Cerebellar cortex (tissue), 1 donor: Measurements from ENCODE around the gene SUV39H2.
"Not testable (repeated sequence)": the region's sequence is repeated elsewhere in the genome, so short reads cannot be mapped to it uniquely, and the experiment has no call there.

Source experiments
- DNase-seq: peaks from one replicate; pipeline ENCODE4 v3.0.0-alpha.2; 2015; ENCODE audit warnings: low spot score

The SUV39H2 gene

DNA sequence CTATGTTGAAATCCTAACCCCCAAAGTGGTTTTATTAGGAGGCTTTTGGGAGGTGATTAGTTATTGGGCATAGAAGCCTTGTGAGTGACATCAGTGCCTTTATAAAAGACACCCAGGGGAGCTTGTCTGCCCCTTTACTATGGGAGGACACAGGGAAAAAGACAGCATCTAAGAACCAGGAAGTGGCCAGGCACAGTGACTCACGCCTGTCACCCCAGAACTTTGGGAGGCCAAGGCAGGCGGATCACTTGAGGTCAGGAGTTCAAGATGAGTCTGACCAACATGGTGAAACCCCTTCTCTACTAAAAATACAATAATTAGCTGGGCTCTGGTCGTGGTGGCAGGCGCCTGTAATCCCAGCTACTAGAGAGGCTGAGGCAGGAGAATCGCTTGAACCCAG is 60.3 kb downstream of the SUV39H2 start:
- not testable (repeated sequence) for DNase-seq

DNA sequence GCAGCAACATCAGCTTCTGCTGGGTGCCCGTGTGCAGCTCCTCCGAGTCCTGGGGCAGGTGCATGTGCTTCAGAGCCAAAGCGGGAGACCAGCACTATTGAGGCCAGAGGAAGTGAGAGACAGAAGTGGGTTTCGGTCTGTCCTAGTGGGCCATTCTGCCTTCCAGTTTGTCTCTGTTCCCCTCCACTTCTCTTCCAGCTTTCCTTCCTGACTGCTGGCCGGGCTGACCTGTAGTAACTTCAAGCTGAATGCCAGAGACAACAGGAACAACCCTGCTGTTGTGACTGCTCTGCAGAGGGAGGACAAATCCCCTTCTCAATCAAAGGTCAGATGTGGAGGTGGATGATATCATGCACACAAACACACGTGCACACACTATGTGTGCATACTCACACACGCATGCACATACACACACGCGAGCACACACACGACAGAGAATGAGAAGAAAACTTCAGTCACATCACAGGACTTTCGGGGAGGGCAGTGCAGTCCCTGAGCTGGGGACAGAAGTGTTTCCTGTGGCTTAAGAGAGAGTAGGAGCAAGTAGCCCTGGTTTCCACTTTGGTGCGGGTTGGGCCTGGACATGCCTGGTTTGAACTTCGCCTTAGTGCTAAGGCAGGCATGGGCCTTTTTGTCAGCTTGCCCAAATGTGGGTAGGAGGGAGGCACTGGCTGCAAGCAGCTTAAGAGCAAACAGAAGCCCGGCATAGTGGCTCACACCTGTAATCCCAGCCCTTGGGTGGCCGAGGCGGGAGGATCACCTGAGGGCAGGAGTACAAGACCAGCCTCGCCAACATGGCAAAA is 63.7 kb downstream of the SUV39H2 start:
- not testable (repeated sequence) for DNase-seq

DNA sequence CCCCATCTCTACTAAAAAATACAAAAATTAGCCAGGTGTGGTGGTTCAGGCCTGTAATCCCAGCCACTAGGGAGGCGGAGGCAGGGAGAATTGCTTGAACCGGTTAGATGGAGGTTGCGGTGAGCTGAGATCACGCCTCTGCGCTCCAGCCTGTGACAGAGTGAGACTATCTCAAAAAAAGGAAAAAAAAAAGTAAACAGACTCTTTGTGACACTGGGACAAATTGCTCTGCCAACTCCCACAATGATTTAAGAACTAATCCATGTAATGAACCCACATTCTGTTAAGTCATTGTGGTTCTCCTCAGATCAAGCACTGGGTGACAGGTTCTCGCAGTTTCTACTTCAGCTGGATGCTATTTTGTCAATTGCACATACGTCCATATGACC is 64.3 kb downstream of the SUV39H2 start:
- not testable (repeated sequence) for DNase-seq

DNA sequence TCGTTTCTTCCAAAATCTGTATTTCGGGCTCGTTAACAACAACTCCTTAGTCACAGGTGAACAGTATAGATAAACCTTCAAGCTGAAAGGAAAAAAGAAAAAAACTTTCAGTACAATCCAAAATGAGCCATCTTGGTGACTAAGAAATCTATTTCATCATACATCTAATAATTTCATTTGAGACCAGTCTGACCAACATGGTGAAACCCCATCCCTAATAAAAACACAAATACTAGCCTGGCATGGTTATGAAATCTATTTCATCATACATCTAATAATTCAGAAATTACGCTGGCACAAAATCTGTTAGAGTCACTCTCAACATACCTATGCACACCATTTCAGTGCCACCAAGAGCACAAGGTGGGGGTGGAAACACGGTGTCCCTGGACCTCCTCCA is 66.4 kb downstream of the SUV39H2 start:
- no peak for DNase-seq

DNA sequence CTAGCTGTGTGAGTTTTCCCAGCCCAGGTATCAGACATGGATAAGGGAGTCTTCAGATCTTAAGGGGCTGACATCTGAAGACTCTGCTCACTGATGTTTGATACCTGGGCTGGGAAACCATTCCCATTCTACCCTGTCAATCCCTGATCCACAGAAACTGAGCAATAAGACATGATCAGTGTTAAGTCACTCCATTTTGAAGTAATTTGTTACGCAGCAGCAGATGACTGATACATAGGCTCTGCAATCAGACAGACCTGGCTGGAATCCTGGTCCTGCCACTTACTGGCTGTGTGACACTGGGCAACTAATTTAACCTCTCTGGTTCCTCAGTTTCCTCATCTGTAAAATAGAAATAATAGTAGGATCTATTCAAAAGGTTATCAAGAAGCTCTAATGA is 68.6 kb downstream of the SUV39H2 start:
- DNase-seq, result no peak

DNA sequence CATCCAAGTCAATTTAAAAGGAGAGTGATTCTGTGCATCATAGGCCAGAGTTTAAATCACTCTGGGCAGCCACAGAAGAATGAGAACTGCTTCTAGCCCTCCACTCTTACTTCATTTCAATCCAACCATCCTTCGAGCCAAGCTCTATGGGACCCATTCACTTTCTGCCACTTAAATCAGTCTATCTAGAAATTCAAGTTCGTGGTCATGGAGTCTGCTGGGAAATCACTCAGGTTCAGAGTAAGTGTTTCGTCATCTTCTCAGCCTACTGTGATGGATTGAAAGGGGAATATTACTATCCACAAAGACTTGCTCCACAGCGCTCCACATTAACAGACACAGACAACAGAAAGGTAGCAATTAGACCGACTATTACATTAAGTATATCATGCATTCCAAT is 70.6 kb downstream of the SUV39H2 start:
- DNase-seq, result no peak

DNA sequence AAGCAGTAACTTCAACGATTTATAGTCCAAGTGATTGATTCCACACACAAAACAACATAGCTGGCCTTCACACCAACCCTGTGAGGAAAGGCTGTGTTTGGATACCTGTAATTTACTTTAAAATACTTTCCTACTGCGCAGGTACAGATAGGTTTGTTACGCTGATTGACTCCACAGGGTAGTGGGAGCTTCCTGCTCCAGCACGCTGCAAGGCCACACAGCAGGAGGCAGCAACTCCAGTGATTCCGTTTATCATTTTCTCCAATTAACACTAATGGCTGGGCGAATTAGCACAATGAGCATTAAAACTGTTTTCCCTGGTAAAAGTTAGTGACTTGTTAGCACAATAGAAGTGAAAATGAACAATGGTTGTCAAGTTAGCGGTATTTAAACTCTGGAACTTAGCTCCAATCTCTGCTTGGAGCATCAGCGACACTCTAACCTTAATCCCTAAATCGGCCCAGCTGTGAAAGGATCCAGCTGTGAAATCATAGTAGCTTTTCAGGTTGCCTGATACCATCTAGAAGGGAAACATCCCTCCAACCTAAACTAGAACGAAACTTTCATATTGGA is 74.3 kb downstream of the SUV39H2 start:
- no peak for DNase-seq

DNA sequence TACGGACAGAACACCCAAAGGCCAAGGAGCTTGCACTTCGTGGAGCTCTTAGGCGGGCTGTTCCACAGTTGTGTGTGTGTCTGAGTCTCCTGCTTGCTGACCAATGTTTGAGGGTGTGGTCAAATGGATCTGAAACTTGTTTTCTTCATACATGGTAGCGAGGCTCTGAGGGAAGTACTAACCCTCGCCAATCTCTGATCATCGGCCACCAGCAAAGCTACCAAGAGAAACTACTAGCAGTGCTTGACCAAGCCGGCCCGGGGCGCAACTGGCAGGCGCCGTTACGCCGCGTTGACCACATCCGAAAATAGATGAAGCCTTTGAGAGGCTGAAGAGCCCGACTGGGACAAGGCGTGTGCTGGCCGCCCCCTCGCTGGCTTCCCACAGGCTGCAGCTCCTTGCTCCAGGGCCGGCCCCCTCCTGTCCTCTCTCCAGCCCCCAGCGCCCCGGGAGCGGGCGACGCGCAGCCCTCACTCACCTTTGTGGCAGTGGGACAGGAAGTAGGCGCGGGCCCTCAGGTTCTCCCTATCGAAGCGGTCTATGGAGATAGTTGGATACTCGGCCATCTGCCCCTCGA is 74.8 kb downstream of the SUV39H2 start:
- DNase-seq, result peak; percentile 51
